ENCODE results near the gene INPPL1. TPM values are rescaled to one million over a fixed set of nuclear protein-coding genes. Genes with fewer than 3 reads are reported as not detected.
"Not testable (repeated sequence)": the region's sequence is repeated elsewhere in the genome, so short reads cannot be mapped to it uniquely, and the experiment has no call there.

The INPPL1 gene
- total RNA-seq, 3 donors from 2014 or later: 122 to 205 (median 151) TPM

DNA sequence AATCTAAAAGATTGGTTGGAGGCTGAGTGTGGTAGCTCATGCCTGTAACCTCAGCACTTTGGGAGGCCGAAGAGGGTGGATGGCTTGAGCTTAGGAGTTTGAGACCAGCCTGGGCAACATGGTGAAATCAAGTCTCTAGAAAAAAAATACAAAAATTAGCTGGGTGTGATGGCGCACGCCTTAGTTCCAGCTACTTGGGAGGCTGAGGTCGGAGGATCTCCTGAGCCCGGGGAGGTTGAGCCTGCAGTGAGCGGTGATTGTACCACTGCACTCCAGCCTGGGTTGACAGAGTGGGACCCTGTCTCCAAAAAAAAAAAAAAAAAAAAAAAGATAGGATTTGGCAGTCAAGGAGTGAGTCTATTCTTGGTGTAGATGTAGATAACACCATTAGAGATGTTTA is 22.0 kb upstream of the INPPL1 start:
- no peak overlapping the region for H3K4me3 ChIP-seq
- TF ChIP-seq, protein P1, sequence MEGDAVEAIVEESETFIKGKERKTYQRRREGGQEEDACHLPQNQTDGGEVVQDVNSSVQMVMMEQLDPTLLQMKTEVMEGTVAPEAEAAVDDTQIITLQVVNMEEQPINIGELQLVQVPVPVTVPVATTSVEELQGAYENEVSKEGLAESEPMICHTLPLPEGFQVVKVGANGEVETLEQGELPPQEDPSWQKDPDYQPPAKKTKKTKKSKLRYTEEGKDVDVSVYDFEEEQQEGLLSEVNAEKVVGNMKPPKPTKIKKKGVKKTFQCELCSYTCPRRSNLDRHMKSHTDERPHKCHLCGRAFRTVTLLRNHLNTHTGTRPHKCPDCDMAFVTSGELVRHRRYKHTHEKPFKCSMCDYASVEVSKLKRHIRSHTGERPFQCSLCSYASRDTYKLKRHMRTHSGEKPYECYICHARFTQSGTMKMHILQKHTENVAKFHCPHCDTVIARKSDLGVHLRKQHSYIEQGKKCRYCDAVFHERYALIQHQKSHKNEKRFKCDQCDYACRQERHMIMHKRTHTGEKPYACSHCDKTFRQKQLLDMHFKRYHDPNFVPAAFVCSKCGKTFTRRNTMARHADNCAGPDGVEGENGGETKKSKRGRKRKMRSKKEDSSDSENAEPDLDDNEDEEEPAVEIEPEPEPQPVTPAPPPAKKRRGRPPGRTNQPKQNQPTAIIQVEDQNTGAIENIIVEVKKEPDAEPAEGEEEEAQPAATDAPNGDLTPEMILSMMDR (IDR thresholded peaks at IDR 0.05): no peak
- DNase-seq: no peak
- no peaks in the 10 kb centered on the region for H3K36me3 ChIP-seq (ENCODE audit: low read depth)
- H3K9me3 ChIP-seq: no peaks in the 10 kb centered on the region
- intact Hi-C loops (cut with DNase I, micrococcal nuclease): no loop called here
- no peak for ATAC-seq
- H3K4me1 ChIP-seq (ENCODE audit: low read depth): no peaks in the 10 kb centered on the region

DNA sequence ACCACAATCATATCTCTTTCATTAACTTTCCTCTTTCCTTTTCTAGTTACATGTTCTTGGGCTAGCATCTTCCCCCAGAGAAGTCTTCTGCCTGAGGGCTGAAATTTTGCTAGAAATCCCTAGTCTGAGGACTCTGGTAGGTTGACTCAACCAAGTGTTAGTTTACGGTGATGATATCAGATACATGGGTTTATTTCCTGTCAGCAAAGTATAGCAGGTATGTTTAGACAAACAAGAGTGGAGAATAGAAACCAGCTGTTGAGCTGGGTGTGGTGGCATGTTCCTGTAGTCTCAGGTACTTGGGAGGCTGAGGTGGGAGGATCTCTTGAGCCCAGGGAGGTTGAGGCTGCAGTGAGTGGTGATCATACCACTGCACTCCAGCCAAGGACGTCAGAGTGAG is 21.4 kb upstream of the INPPL1 start:
- ATAC-seq: peak; percentile 55
- no peak for DNase-seq

DNA sequence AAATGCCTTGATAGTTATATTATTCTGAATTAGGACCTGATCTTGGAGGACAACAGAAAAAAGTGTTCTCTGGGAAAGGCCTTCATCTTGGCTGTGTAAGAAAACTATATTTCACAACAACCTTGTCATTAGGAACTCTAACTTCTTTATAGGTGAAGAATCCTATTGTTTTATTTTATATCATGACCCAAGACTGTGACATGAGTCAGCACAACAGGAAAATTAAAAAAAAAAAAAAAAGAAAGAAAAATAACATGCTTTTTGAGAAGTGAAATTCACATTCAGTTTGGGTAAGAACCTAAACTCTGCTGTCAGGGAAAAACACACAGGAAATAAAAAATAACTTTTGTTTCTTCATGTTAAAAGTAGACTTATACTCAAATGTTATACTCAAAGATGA is 19.7 kb upstream of the INPPL1 start:
- no peaks in the 10 kb centered on the region for H3K36me3 ChIP-seq (ENCODE audit: low read depth)
- intact Hi-C loops (cut with DNase I, micrococcal nuclease): no loop called here
- no peaks in the 10 kb centered on the region for H3K9me3 ChIP-seq
- no peak overlapping the region for H3K4me3 ChIP-seq
- no peak for ATAC-seq
- DNase-seq: no peak
- TF ChIP-seq, protein P1 (IDR thresholded peaks at IDR 0.05): no peak
- no peaks in the 10 kb centered on the region for H3K4me1 ChIP-seq (ENCODE audit: low read depth)

More for the DNA sequence above, 21.4 kb upstream of the INPPL1 start:
- intact Hi-C loops (cut with DNase I, micrococcal nuclease): no loop called here
- no peak overlapping the region for H3K4me3 ChIP-seq
- H3K4me1 ChIP-seq (ENCODE audit: low read depth): no peaks in the 10 kb centered on the region
- H3K36me3 ChIP-seq (ENCODE audit: low read depth): no peaks in the 10 kb centered on the region
- TF ChIP-seq, protein P1 (IDR thresholded peaks at IDR 0.05): no peak
- no peaks in the 10 kb centered on the region for H3K9me3 ChIP-seq

DNA sequence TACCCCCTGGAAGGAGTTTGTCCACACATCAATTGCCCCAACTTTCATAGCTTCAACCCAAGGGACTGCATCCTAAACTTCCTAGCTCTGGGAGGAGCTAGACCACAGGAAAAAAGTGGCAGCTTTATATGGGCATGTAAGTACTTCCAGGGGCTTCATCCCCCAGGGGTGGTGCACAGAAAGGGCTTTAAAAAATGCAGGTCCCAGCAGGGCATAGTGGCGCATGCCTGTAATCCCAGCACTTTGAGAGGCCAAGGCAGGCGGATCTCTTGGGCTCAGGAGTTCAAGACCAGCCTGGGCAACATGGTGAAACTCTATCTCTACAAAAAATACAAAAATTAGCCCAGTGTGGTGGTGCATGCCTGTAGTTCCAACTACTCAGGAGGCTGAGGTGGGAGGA is 17.8 kb upstream of the INPPL1 start:
- H3K36me3 ChIP-seq (ENCODE audit: low read depth); DNase-seq; ATAC-seq; intact Hi-C loops (cut with DNase I, micrococcal nuclease); H3K9me3 ChIP-seq; H3K4me3 ChIP-seq; H3K4me1 ChIP-seq (ENCODE audit: low read depth): not testable (repeated sequence)

DNA sequence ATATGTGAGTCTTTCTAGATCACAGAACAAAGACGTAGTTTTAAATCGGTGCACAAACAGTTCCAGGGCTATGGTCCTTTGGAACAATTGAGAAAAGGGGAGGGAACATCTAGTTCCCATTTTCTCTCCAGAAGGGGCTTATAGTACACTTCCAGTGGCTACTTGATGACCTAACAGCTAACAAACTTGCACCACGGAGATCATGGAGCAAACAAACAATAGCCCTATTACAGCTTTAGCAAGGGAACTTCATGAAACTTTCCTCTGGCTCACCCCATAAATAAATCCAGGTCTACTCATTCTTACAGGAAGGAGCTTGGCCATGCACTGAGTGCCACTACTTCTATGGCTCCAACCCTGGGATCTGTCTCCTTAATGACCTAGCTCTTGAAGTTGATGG is 16.3 kb upstream of the INPPL1 start:
- no peak for DNase-seq
- Histone ChIP-seq H3K4me3 (no peak overlapping the region), H3K9me3 (no peaks in the 10 kb centered on the region), H3K36me3 (ENCODE audit: low read depth) (no peaks in the 10 kb centered on the region), H3K4me1 (ENCODE audit: low read depth) (no peaks in the 10 kb centered on the region)
- no peak for ATAC-seq
- TF ChIP-seq, protein P1 (IDR thresholded peaks at IDR 0.05): no peak
- intact Hi-C loops (cut with DNase I, micrococcal nuclease): no loop called here

DNA sequence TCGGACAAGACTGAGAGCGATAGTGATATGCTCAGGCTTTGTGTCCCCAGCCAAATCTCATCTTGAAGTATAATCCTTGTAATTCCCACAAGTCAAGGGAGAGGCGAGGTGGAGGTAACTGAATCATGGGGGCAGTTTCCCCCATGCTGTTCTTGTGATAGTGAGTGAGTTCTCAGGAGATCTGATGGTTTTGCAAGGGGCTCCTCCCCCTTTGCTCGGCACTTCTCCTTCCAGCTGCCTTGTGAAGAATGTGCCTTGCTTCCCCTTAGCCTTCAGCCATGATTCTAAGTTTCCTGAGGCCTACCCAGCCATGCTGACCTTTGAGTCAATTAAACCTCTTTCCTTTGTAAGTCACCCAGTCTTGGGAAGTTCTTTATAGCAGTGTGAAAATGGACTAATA is 15.5 kb upstream of the INPPL1 start:
- no peak for DNase-seq
- TF ChIP-seq, protein P1 (IDR thresholded peaks at IDR 0.05): no peak

More for the DNA sequence above, 15.5 kb upstream of the INPPL1 start:
- intact Hi-C loops (cut with DNase I, micrococcal nuclease): no loop called here
- H3K36me3 ChIP-seq (ENCODE audit: low read depth): no peaks in the 10 kb centered on the region
- H3K4me3 ChIP-seq: no peak overlapping the region
- no peak for ATAC-seq
- H3K4me1 ChIP-seq (ENCODE audit: low read depth): no peaks in the 10 kb centered on the region
- no peaks in the 10 kb centered on the region for H3K9me3 ChIP-seq

Data from mucosa of descending colon (tissue), 3 donors.